SK-N-SH treated with all-trans-retinoic acid at 6 μM for 48 hours (cell line): Measurements from ENCODE around the gene PNMA1.
A peak's percentile ranks its signal among the peaks of the same experiment; 100 is the strongest.

Experiments used
- ATAC-seq: fragments of 200-7000 bp; cut with Tn5 transposase; 3 replicates; pipeline ENCODE4 v1.9.1; 2020; ENCODE audit warnings: mild to moderate bottlenecking, moderate library complexity
- BACH2 ChIP-seq: fragments of 250-450 bp; sonication (Bioruptor Pico); IDR thresholded peaks from 2 replicates; pipeline ENCODE4 v1.9.0; 2021; ENCODE audit warnings: mild to moderate bottlenecking, borderline replicate concordance
- CSDC2 ChIP-seq: fragments of 250-450 bp; sonication (Bioruptor Pico); IDR thresholded peaks from 2 replicates; pipeline ENCODE4 v1.5.0; 2020; ENCODE audit warnings: mild to moderate bottlenecking, moderate library complexity
- ESRRG ChIP-seq: fragments of 250-450 bp; sonication (Bioruptor Pico); IDR thresholded peaks from 2 replicates; pipeline ENCODE4 v1.6.1; 2021; ENCODE audit warnings: mild to moderate bottlenecking
- GLIS3 ChIP-seq: fragments of 250-450 bp; sonication (Bioruptor Pico); IDR thresholded peaks from 2 replicates; pipeline ENCODE4 v1.5.0; 2020; ENCODE audit warnings: mild to moderate bottlenecking, moderate library complexity
- ISL1 ChIP-seq: fragments of 250-450 bp; sonication (Bioruptor Pico); IDR thresholded peaks from 2 replicates; pipeline ENCODE4 v2.1.2; 2022; ENCODE audit warnings: mild to moderate bottlenecking, moderate library complexity
- OSR1 ChIP-seq: fragments of 250-450 bp; sonication (Bioruptor Pico); IDR thresholded peaks from 2 replicates; pipeline ENCODE4 v1.8.0; 2022; ENCODE audit warnings: moderate library complexity, mild to moderate bottlenecking, inconsistent platforms
- POU6F1 ChIP-seq: fragments of 250-450 bp; sonication (Bioruptor Pico); IDR thresholded peaks from 2 replicates; pipeline ENCODE4 v1.8.0; 2021; ENCODE audit warnings: low read depth, mild to moderate bottlenecking, moderate library complexity, borderline replicate concordance
- PPARA ChIP-seq: fragments of 250-450 bp; sonication (Bioruptor Pico); IDR thresholded peaks from 2 replicates; pipeline ENCODE4 v1.5.0; 2020; ENCODE audit warnings: mild to moderate bottlenecking, borderline replicate concordance
- SNAI2 ChIP-seq: fragments of 250-450 bp; sonication (Bioruptor Pico); IDR thresholded peaks from 2 replicates; pipeline ENCODE4 v1.5.0; 2020; ENCODE audit warnings: mild to moderate bottlenecking, moderate library complexity
- TCF4 ChIP-seq: fragments of 250-450 bp; sonication (Bioruptor Pico); IDR thresholded peaks from 2 replicates; pipeline ENCODE4 v1.8.0; 2021; ENCODE audit warnings: mild to moderate bottlenecking, moderate library complexity, borderline replicate concordance
- ZC3H10 ChIP-seq: fragments of 250-450 bp; sonication (Bioruptor Pico); IDR thresholded peaks from 2 replicates; pipeline ENCODE4 v1.5.1; 2021; ENCODE audit warnings: mild to moderate bottlenecking, moderate library complexity
- ZFP30 ChIP-seq: fragments of 450-650 bp; formaldehyde crosslinking; IDR thresholded peaks from 2 replicates; pipeline ENCODE4 v1.5.0; 2022; ENCODE audit warnings: mild to moderate bottlenecking, moderate library complexity
- ZNF565 ChIP-seq: fragments of 450-650 bp; formaldehyde crosslinking; conservative IDR thresholded peaks from 2 replicates; pipeline ENCODE4 v1.5.0; 2020; ENCODE audit warnings: low read depth, mild to moderate bottlenecking, moderate library complexity
- ZNF70 ChIP-seq: fragments of 450-650 bp; formaldehyde crosslinking; IDR thresholded peaks from 2 replicates; pipeline ENCODE4 v1.5.0; 2020; ENCODE audit warnings: mild to moderate bottlenecking, moderate library complexity
- ZNF8 ChIP-seq: fragments of 450-650 bp; formaldehyde crosslinking; IDR thresholded peaks from 2 replicates; pipeline ENCODE4 v1.5.0; 2020; ENCODE audit warnings: mild to moderate bottlenecking, moderate library complexity
- TF ChIP-seq, protein P1 (sequence below): fragments of 250-450 bp; sonication (Bioruptor Pico); IDR thresholded peaks from 2 replicates; pipeline ENCODE4 v1.8.0; 2020; ENCODE audit warnings: mild to moderate bottlenecking, moderate library complexity, borderline replicate concordance
- TF ChIP-seq, protein P2 (sequence below): fragments of 250-450 bp; sonication (Bioruptor Pico); IDR thresholded peaks from 2 replicates; pipeline ENCODE4 v1.5.1; 2020; ENCODE audit warnings: low read depth, mild to moderate bottlenecking, moderate library complexity
- TF ChIP-seq, protein P3 (sequence below): fragments of 250-450 bp; sonication (Bioruptor Pico); IDR thresholded peaks from 2 replicates; pipeline ENCODE4 v1.5.0; 2020; ENCODE audit warnings: mild to moderate bottlenecking, moderate library complexity

The PNMA1 gene

GRCh38 chr14:73753124-73753886 is 39.1 kb upstream of the PNMA1 start:
- TF ChIP-seq, protein P1, sequence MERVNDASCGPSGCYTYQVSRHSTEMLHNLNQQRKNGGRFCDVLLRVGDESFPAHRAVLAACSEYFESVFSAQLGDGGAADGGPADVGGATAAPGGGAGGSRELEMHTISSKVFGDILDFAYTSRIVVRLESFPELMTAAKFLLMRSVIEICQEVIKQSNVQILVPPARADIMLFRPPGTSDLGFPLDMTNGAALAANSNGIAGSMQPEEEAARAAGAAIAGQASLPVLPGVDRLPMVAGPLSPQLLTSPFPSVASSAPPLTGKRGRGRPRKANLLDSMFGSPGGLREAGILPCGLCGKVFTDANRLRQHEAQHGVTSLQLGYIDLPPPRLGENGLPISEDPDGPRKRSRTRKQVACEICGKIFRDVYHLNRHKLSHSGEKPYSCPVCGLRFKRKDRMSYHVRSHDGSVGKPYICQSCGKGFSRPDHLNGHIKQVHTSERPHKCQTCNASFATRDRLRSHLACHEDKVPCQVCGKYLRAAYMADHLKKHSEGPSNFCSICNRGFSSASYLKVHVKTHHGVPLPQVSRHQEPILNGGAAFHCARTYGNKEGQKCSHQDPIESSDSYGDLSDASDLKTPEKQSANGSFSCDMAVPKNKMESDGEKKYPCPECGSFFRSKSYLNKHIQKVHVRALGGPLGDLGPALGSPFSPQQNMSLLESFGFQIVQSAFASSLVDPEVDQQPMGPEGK (CRISPR knock-in tag): no peak
- no peak for TF ChIP-seq CSDC2
- TF ChIP-seq ISL1 (CRISPR knock-in tag): no peak
- TF ChIP-seq ZNF70 (CRISPR knock-in tag): no peak
- TF ChIP-seq, protein P2, sequence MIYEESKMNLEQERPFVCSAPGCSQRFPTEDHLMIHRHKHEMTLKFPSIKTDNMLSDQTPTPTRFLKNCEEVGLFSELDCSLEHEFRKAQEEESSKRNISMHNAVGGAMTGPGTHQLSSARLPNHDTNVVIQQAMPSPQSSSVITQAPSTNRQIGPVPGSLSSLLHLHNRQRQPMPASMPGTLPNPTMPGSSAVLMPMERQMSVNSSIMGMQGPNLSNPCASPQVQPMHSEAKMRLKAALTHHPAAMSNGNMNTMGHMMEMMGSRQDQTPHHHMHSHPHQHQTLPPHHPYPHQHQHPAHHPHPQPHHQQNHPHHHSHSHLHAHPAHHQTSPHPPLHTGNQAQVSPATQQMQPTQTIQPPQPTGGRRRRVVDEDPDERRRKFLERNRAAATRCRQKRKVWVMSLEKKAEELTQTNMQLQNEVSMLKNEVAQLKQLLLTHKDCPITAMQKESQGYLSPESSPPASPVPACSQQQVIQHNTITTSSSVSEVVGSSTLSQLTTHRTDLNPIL (CRISPR knock-in tag): no peak
- no peak for TF ChIP-seq TCF4 (CRISPR knock-in tag)
- TF ChIP-seq ZFP30 (CRISPR knock-in tag): no peak
- no peak for TF ChIP-seq SNAI2
- TF ChIP-seq BACH2 (CRISPR knock-in tag): no peak
- TF ChIP-seq, protein P3, sequence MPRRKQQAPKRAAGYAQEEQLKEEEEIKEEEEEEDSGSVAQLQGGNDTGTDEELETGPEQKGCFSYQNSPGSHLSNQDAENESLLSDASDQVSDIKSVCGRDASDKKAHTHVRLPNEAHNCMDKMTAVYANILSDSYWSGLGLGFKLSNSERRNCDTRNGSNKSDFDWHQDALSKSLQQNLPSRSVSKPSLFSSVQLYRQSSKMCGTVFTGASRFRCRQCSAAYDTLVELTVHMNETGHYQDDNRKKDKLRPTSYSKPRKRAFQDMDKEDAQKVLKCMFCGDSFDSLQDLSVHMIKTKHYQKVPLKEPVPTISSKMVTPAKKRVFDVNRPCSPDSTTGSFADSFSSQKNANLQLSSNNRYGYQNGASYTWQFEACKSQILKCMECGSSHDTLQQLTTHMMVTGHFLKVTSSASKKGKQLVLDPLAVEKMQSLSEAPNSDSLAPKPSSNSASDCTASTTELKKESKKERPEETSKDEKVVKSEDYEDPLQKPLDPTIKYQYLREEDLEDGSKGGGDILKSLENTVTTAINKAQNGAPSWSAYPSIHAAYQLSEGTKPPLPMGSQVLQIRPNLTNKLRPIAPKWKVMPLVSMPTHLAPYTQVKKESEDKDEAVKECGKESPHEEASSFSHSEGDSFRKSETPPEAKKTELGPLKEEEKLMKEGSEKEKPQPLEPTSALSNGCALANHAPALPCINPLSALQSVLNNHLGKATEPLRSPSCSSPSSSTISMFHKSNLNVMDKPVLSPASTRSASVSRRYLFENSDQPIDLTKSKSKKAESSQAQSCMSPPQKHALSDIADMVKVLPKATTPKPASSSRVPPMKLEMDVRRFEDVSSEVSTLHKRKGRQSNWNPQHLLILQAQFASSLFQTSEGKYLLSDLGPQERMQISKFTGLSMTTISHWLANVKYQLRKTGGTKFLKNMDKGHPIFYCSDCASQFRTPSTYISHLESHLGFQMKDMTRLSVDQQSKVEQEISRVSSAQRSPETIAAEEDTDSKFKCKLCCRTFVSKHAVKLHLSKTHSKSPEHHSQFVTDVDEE: no peak
- no peak for TF ChIP-seq ZNF565 (CRISPR knock-in tag)
- TF ChIP-seq PPARA (CRISPR knock-in tag): no peak
- TF ChIP-seq ZC3H10 (CRISPR knock-in tag): no peak
- no peak for TF ChIP-seq OSR1 (CRISPR knock-in tag)
- TF ChIP-seq GLIS3 (CRISPR knock-in tag): no peak
- no peak for TF ChIP-seq ESRRG (CRISPR knock-in tag)
- TF ChIP-seq POU6F1 (CRISPR knock-in tag): no peak
- peak; percentile 37; the same call in 2 of the 3 replicates for ATAC-seq

GRCh38 chr14:73752297-73752992 is 38.3 kb upstream of the PNMA1 start:
- ATAC-seq: peak; percentile 80
- no peak for TF ChIP-seq ZNF8 (CRISPR knock-in tag)
- TF ChIP-seq, protein P3: peak; percentile 77
- TF ChIP-seq ISL1 (CRISPR knock-in tag): 0 out of 2 replicates have a peak, but pooled peaks have one; percentile 29
